HG02623 (cell line): ENCODE measurements around the gene SLC7A8.

Experiments
- ATAC-seq: cut with Tn5 transposase; IDR thresholded peaks from one replicate; pipeline ENCODE4 v1.9.1; 2021; ENCODE audit warnings: moderate library complexity; ENCODE audit not compliant: unreplicated experiment

The SLC7A8 gene

DNA sequence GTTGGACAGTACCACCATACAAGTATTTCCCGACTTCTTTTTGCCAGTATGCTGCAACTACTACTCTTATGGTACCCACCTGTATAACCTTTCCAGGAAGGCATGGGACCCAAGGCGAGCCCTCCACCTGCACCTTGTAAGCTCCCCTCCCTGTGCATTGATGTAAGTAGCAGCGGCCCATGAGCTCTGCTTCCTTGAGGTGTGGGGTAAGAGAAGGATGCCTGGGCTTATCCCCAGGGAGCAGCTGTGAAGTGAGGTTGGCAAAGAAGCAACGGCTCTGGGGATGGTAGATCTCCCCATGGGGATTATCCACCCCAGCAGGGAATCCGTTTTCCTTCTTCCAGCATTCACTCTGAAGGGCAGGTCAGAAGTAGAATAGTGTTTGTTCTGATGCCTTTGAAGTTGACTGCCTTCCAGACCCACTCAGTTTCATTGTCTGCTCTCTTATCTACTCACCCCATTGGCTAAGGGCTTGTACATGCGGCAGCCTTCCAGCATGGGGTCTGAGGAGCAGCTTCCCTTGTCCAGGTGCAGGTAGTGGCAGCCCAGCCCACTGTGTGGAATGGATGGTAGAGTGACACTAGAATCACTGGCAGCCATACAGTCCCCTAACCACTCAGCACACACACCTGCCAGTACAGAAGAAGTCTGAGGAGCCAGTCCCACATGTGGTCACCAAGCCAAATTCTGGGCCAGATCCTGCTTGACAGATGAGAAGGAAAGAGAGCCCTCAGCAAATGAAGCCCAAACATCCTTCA is 82.1 kb downstream of the SLC7A8 start:
- ATAC-seq, result no peak

- ATAC-seq, result no peak
Observed at GRCh38 chr14:23099212-23099861, 84.1 kb downstream of the SLC7A8 start.

DNA sequence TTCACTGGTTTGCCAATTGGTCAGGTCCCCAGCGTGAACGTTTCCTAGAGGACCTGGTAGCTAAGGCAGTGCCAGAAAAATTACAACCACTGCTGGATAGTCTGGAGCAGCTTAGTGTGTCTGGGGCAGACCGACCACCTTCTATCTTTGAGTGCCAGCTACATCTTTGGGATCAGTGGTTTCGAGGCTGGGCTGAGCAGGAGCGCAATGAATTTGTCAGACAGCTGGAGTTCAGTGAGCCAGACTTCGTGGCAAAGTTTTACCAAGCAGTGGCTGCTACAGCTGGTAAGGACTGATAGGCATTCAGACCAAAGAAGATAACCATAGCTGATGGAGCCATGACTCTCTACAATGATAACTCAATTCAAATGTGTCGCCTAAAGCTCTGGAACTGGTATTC is 85.7 kb downstream of the SLC7A8 start:
- no peak for ATAC-seq

- peak; percentile 83 for ATAC-seq
Observed at GRCh38 chr14:23095196-23096108, 88.0 kb downstream of the SLC7A8 start, which contains the start of gene C14orf119. Gene C14orf119, plus strand, starts transcription at chr14:23095505. Its CDS starts 2,154 bp downstream, at chr14:23097659.

- ATAC-seq, result peak; percentile 30
Observed at GRCh38 chr14:23094666-23095195, 88.7 kb downstream of the SLC7A8 start, which contains the start of gene ACIN1. Gene ACIN1, minus strand, starts transcription at chr14:23095136. Its CDS starts 24 bp downstream, at chr14:23095112.

DNA sequence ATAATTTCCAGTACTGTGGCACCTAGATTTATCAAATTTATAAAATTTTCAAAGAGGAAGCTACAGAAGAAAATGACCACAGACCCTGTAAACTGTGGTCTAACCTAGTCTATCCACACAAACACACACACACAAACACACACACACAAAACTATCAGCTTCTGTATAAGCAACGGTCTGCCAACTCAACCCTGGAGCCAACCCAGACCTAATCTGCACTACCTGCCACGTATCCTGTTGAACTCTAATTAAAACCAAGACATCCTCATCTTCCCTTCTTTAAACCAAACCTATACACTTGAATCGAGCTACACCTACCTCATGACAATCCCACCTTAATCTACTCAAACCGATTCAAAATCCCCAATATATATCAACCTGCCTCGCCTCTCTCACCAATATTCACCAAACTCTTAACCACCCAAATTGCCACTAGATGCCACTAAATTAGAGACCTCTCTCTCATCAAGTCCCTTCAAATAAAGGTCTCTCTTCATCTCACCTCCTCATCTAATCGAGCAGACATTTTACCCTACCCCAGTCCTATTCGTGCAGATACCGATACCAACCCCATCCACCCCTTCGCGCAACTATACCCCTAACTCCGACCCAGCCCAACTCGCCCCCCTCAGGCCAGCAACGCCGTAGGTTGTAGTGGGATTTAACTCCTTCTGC is 89.3 kb downstream of the SLC7A8 start:
- ATAC-seq, result no peak

GRCh38 chr14:23093526-23093925 is 89.9 kb downstream of the SLC7A8 start:
- ATAC-seq, result no peak

GRCh38 chr14:23093104-23093503 is 90.4 kb downstream of the SLC7A8 start:
- ATAC-seq, result no peak

- ATAC-seq, result no peak
Observed at GRCh38 chr14:23091294-23092225, 91.9 kb downstream of the SLC7A8 start.

DNA sequence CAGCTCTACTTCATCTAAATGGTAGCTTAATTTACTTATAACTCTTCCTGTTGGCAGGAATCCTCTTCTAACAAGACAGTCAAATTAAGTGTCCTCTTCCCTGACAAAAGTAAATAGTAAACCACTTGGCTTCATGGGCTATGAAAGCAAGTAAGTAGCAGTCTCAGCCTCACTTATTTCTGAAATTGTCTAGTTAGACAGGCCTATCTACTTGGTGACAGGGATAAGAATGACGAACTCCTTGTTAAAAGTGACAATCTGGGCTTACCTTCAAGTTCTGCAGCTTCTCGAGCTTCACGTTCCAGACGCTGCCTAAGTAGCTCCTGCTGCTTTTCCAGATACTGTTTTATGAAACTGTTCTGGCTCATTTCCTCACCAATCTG is 93.2 kb downstream of the SLC7A8 start:
- no peak for ATAC-seq

- ATAC-seq, result no peak
Observed at GRCh38 chr14:23089498-23090253, 93.8 kb downstream of the SLC7A8 start.

DNA sequence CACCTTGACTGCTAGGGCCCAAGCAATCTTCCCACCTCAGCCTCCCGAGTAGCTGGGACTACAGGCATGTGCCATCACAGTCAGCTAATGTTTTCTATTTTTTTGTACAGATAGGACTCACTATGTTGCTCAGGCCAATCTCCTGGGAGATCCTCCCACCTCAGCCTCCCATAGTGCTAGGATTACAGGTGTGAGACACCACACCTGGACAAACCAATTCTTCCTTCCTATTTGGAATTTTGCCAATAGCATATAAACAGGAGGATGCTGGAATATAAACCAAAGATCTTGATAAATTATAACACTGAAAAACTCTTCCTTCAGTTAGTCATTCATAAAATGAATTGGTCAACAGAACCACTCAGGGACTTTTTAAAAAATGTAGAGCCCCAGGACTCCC is 96.9 kb downstream of the SLC7A8 start:
- no peak for ATAC-seq

- no peak for ATAC-seq
Observed at GRCh38 chr14:23085458-23085857, 98.0 kb downstream of the SLC7A8 start.

- no peak for ATAC-seq
Observed at GRCh38 chr14:23080474-23080873, 103.0 kb downstream of the SLC7A8 start.

DNA sequence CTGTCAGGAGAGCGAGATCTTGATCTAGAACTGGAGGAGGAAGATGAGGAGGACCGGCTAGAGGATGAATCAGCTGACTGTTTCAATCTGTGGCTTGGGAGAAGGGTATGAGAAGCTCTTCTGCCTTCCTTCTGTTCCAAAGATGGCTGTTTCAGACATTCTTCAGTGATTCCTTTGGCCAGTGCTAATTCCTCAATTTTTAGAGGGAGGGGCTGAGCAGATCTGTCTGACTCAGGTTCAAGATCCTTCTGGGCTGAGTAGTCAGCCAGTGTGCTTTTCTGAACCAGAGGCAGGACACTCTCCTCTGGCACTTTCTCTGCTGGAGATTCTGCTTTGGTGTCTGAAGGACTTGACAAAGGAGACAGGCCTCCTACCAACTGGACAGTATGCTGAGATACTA is 103.7 kb downstream of the SLC7A8 start:
- ATAC-seq, result no peak

GRCh38 chr14:23078692-23079116 is 104.8 kb downstream of the SLC7A8 start:
- ATAC-seq, result no peak

DNA sequence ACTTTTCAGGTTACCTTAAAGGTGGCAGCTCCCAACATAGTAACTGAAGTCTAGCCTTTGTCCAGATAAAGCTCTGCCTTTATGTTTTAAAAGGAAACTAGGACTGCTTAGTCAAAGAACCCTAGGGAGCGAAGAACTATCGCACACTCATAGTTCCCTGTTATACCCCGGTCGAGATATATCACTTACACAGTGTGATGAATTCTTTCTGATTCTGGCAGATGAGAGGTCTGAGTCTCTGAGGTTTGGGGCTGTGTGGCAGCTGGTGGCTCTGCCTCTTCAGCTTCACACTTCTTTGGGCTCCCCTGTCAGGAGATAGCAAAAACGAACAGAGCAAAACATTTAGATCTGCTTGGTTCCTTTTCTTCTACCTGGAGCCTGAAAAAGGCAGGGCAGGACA is 105.5 kb downstream of the SLC7A8 start:
- ATAC-seq, result no peak

- ATAC-seq, result no peak
Observed at GRCh38 chr14:23076785-23077408, 106.6 kb downstream of the SLC7A8 start.
